Endothelial cell (in vitro differentiated cells): ENCODE data around the gene FAM124B. TPM values are rescaled to one million over a fixed set of nuclear protein-coding genes. Genes with fewer than 3 reads are reported as not detected.
"Not testable (repeated sequence)": the region's sequence is repeated elsewhere in the genome, so short reads cannot be mapped to it uniquely, and the experiment has no call there.

Experiments
- DNase-seq: peaks from one replicate; pipeline ENCODE4 v3.0.0; 2021; ENCODE audit warnings: low spot score
- H3K27ac Mint-ChIP-seq: one replicate; pipeline ENCODE4 v1.8.0; 2021; ENCODE audit warnings: mixed read lengths, inconsistent platforms; ENCODE audit not compliant: unreplicated experiment
- H3K27me3 Mint-ChIP-seq: one replicate; pipeline ENCODE4 v1.8.0; 2021; ENCODE audit warnings: mild to moderate bottlenecking, moderate library complexity, mixed read lengths, inconsistent platforms; ENCODE audit not compliant: unreplicated experiment
- H3K36me3 Mint-ChIP-seq: one replicate; pipeline ENCODE4 v1.8.0; 2021; ENCODE audit warnings: mild to moderate bottlenecking, low read depth, mixed read lengths, inconsistent platforms; ENCODE audit not compliant: unreplicated experiment
- H3K4me1 Mint-ChIP-seq: one replicate; pipeline ENCODE4 v1.8.0; 2021; ENCODE audit warnings: mild to moderate bottlenecking, mixed read lengths, inconsistent platforms; ENCODE audit not compliant: unreplicated experiment
- H3K4me3 Mint-ChIP-seq: one replicate; pipeline ENCODE4 v1.8.0; 2021; ENCODE audit warnings: mild to moderate bottlenecking, mixed read lengths, inconsistent platforms; ENCODE audit not compliant: unreplicated experiment
- H3K9me3 Mint-ChIP-seq: one replicate; pipeline ENCODE4 v1.8.0; 2021; ENCODE audit warnings: mixed read lengths, inconsistent platforms; ENCODE audit not compliant: unreplicated experiment
- CTCF ChIP-seq: fragments of 200-600 bp; sonication (generic); IDR thresholded peaks from one replicate; pipeline ENCODE4 v1.5.0; 2021; ENCODE audit warnings: antibody characterized with exemption; ENCODE audit not compliant: unreplicated experiment
- total RNA-seq: library from RNA; stranded (reverse); fragmentation: NEBNext Ultra II Directional; extraction: Animal tissue kit (Norgen Biotek cat#: 25700); gene quantifications from one replicate; pipeline ENCODE4 v1.2.1, GENCODE V29; 2021; ENCODE audit not compliant: unreplicated experiment

Gene FAM124B
- total RNA-seq, 1 donor from 2014 or later, result 269 TPM

GRCh38 chr2:224382973-224383555, 18.8 kb downstream of the FAM124B start:
- Mint-ChIP-seq H3K36me3 (peaks cover 51% of the 10 kb centered on the region), H3K4me1 (peaks cover 37% of the 10 kb centered on the region), H3K27me3 (peaks cover 2% of the 10 kb centered on the region), H3K9me3 (no peaks in the 10 kb centered on the region), H3K27ac (no peak overlapping the region), H3K4me3 (no peak overlapping the region)
- DNase-seq, result no peak
- no peak for TF ChIP-seq CTCF

- not testable (repeated sequence) for H3K4me3 Mint-ChIP-seq, H3K27me3 Mint-ChIP-seq, H3K9me3 Mint-ChIP-seq, DNase-seq, H3K27ac Mint-ChIP-seq
- H3K36me3 Mint-ChIP-seq, result peaks cover 49% of the 10 kb centered on the region
- H3K4me1 Mint-ChIP-seq, result peaks cover 33% of the 10 kb centered on the region
These were observed 19.6 kb downstream of the FAM124B start for GRCh38 chr2:224382280-224382647.

GRCh38 chr2:224381521-224382279, 20.2 kb downstream of the FAM124B start:
- Mint-ChIP-seq H3K27ac (no peak overlapping the region), H3K4me1 (peaks cover 27% of the 10 kb centered on the region), H3K36me3 (peaks cover 48% of the 10 kb centered on the region), H3K9me3 (no peaks in the 10 kb centered on the region), H3K4me3 (no peak overlapping the region), H3K27me3 (peaks cover 2% of the 10 kb centered on the region)
- no peak for TF ChIP-seq CTCF
- DNase-seq, result no peak

GRCh38 chr2:224379986-224380385, 21.9 kb downstream of the FAM124B start:
- Mint-ChIP-seq H3K4me1 (peaks cover 27% of the 10 kb centered on the region), H3K9me3 (no peaks in the 10 kb centered on the region), H3K27me3 (peaks cover 5% of the 10 kb centered on the region), H3K27ac (no peak overlapping the region), H3K4me3 (no peak overlapping the region), H3K36me3 (peaks cover 48% of the 10 kb centered on the region)
- no peak for TF ChIP-seq CTCF
- DNase-seq, result no peak

GRCh38 chr2:224379172-224379571, 22.7 kb downstream of the FAM124B start:
- Mint-ChIP-seq H3K4me1 (peaks cover 27% of the 10 kb centered on the region), H3K9me3 (no peaks in the 10 kb centered on the region), H3K4me3 (peak overlapping the region; percentile 76), H3K27me3 (peaks cover 5% of the 10 kb centered on the region), H3K27ac (no peak overlapping the region), H3K36me3 (peaks cover 48% of the 10 kb centered on the region)
- TF ChIP-seq CTCF, result no peak
- DNase-seq, result no peak
